Measurements from ENCODE around the gene NAV2.

Gene NAV2

DNA sequence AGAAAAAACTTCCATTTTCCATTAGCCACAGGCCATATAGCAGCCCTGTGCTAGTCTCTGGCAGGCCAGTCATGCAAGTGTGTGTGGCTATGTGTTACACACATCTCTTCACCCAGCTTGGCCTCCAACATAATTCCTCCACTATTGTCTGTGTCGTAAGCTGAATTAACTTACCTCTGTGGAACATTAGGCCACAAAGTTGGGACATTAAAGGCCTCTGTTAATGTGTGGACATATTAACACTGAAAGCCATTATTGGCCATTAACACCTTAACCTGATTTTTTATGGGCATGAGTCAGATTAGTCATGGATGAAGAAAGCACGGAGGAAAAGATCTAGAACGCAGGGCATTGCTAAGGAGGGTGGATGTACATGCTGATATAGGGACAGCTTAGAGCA lies 347.5 kb downstream of the NAV2 start:
- DNase-seq (ENCODE audit: low read depth): no peak
- TF ChIP-seq, protein P1, sequence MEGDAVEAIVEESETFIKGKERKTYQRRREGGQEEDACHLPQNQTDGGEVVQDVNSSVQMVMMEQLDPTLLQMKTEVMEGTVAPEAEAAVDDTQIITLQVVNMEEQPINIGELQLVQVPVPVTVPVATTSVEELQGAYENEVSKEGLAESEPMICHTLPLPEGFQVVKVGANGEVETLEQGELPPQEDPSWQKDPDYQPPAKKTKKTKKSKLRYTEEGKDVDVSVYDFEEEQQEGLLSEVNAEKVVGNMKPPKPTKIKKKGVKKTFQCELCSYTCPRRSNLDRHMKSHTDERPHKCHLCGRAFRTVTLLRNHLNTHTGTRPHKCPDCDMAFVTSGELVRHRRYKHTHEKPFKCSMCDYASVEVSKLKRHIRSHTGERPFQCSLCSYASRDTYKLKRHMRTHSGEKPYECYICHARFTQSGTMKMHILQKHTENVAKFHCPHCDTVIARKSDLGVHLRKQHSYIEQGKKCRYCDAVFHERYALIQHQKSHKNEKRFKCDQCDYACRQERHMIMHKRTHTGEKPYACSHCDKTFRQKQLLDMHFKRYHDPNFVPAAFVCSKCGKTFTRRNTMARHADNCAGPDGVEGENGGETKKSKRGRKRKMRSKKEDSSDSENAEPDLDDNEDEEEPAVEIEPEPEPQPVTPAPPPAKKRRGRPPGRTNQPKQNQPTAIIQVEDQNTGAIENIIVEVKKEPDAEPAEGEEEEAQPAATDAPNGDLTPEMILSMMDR (IDR thresholded peaks at IDR 0.05; ENCODE audit: insufficient read depth, low read depth, low read length, missing control alignments): no peak

DNA sequence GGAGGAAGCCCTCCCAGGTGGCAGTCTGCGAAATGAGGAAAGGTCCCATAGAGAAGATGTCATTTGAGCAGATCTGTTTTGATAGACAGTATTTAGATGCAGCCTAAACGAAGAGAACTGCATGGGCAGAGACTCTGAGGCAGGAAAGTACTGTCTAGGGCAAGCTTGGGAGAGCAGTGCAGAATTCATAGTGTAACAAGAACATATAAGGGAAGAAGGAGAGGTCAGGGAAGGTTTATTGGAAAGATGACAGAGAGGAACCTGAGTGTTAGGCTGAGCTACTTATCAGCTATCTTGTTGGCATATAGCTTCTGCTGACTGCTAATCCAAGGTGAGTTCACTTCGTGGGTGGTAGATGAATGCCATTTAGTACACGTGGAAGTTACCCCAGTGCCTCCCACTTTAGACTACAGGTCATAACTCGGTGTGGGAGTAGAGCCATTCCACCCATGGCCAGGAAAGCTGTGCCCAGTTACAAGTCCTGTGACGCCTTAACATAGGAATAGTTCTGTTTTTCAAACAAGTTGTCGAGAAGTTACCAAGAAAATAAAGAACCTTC lies 348.1 kb downstream of the NAV2 start:
- H3K4me3 ChIP-seq (ENCODE audit: low read depth, low read length): no peak overlapping the region
- TF ChIP-seq, protein P1 (IDR thresholded peaks at IDR 0.05; ENCODE audit: insufficient read depth, low read depth, low read length, missing control alignments): no peak
- DNase-seq (ENCODE audit: low read depth): no peak

More for the DNA sequence above, 347.5 kb downstream of the NAV2 start:
- no peak overlapping the region for H3K4me3 ChIP-seq (ENCODE audit: low read depth, low read length)

DNA sequence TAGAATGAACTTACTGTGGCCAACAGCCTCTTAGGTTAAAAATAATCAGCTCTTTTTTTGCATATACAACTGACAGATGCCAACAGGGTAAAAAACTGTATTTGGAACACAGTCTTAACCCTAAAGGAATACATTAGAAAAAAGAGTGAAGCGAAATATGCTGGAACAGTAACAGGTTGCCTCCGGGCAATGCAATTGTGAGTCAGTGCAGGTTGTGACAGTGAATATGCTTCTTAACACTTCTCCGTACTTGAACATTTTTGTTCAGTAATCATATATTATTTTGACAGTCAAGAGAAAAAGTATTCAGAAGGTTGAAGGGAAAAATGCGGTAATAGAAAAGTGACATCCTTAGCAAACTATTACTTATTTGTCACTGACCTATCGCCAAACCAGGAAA lies 349.1 kb downstream of the NAV2 start:
- DNase-seq (ENCODE audit: low read depth): no peak
- no peak overlapping the region for H3K4me3 ChIP-seq (ENCODE audit: low read depth, low read length)
- TF ChIP-seq, protein P1 (IDR thresholded peaks at IDR 0.05; ENCODE audit: insufficient read depth, low read depth, low read length, missing control alignments): no peak

DNA sequence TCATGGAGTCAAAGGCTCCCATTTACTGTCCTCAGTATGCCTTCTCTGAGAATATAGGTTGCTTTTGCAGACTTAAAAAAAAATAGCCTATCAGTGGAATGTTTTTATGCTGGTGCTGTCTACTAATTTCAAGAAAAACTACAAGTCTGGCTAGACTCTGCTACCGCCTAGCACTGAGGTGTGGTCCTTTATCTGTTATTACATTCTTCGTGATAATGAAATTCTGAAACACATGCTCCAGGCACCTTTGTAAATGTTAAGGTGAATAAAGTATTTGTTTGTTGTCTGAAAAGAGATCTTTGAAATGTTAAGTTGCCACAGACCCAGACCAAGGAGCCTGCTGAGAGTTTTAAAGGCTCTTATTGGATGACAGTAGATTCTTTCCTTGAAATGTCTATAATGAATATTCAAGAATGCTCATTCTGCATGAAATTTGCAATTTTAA lies 352.3 kb downstream of the NAV2 start:
- no peak overlapping the region for H3K4me3 ChIP-seq (ENCODE audit: low read depth, low read length)
- no peak for DNase-seq (ENCODE audit: low read depth)
- TF ChIP-seq, protein P1 (IDR thresholded peaks at IDR 0.05; ENCODE audit: insufficient read depth, low read depth, low read length, missing control alignments): no peak

DNA sequence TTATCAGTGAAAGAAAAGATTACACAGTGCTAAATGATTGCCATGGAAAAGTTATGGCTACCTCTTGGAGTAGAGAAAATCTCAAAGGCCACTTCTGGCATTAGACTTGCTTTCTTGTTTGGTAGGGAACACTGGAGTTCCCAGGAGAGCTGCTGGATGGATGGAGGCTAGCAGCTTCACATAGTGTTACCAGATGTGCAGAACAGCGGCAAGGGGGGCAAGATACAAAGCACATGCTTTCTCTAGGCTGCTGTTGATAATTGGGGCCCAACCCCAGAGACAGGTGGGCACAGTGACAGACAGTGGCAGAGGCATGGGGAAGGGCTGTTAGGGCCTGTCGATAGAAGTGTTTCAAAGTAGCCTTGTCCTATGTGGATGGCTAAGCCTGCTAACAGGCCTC lies 352.8 kb downstream of the NAV2 start:
- TF ChIP-seq, protein P1 (IDR thresholded peaks at IDR 0.05; ENCODE audit: insufficient read depth, low read depth, low read length, missing control alignments): no peak
- DNase-seq (ENCODE audit: low read depth): no peak
- no peak overlapping the region for H3K4me3 ChIP-seq (ENCODE audit: low read depth, low read length)

DNA sequence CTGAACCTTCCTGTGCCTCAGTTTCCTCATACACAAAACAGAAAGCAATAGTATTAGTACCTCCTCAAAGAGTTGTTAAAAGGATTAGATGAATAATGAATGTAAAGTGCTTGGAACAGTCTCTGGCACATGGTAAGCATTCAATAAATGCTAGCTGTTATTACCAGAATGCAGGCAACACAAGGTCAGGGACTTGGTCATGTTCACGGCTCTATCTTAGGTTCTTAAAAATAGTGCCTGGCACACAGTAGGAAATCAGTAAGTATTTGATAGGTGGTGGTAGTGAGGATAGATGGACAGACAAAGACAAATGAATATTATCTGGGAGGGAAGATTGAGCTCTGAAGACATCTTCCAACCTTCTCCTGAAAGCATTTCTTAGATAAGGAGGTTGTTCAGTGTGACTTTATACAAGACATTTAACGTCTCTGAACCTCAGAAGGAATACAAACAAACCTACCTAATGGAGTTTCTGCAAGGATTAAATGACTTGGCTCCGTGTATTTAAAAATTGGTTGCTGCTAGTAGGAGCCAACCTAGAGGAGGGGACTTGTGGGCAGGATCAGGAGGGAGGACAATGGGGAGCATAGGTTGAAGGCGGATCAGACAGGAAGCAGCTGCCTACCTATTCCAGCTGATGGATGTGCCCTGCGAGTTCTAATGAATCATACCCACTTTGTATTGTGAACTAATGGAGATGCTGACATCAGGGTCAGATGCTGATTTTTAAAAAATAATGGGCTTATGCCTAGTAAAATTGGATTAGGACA lies 353.6 kb downstream of the NAV2 start:
- H3K4me3 ChIP-seq (ENCODE audit: low read depth, low read length): no peak overlapping the region
- TF ChIP-seq, protein P1 (IDR thresholded peaks at IDR 0.05; ENCODE audit: insufficient read depth, low read depth, low read length, missing control alignments): no peak
- DNase-seq (ENCODE audit: low read depth): no peak
